BJ (cell line): ENCODE measurements around the gene C20orf144. TPM values are rescaled to one million over a fixed set of nuclear protein-coding genes. Genes with fewer than 3 reads are reported as not detected.

ENCODE experiments used
- CTCF ChIA-PET: fragments of 350-600 bp; formaldehyde crosslinking; extraction: SDS; loops from one replicate; lab custom pipeline; 2021; ENCODE audit warnings: antibody characterized with exemption, inconsistent platforms; lab: Yijun Ruan, JAX
- POLR2A ChIA-PET: fragments of 300-600 bp; sonication (Branson Sonifier 250); formaldehyde crosslinking; extraction: SDS; loops from one replicate; lab custom pipeline; 2021; ENCODE audit warnings: antibody characterized with exemption; lab: Charles Lee
- DNase-seq: peaks from one replicate; pipeline ENCODE4 v3.0.0-alpha.2; 2011; ENCODE audit warnings: low read depth
- H3K27me3 ChIP-seq: 2 replicates; pipeline ENCODE4 v1.6.0; 2011; ENCODE audit warnings: low read length; ENCODE audit not compliant: control insufficient read depth, insufficient read depth
- H3K36me3 ChIP-seq: 2 replicates; pipeline ENCODE4 v1.5.1; 2011; ENCODE audit warnings: low read length; ENCODE audit not compliant: control insufficient read depth, insufficient read depth
- H3K4me3 ChIP-seq: 2 replicates; pipeline ENCODE4 v1.5.1; 2011; ENCODE audit warnings: low read depth, mild to moderate bottlenecking, control low read depth, low read length
- CTCF ChIP-seq: IDR thresholded peaks from 2 replicates; pipeline ENCODE4 v1.5.1; 2011; ENCODE audit warnings: low read depth, mild to moderate bottlenecking, control low read depth, inconsistent platforms, low read length, moderate library complexity; ENCODE audit not compliant: insufficient read depth
- polyA minus RNA-seq: library from RNA; depleted of rRNA, polyadenylated mRNA; stranded (reverse); fragments of >200 nt; gene quantifications from 2 replicates; pipeline ENCODE4 v1.2.3, GENCODE V29; 2011; rRNA and poly(A)+ RNA removed
- polyA plus RNA-seq: library from polyadenylated mRNA; depleted of rRNA; stranded (reverse); fragments of >200 nt; gene quantifications from 2 replicates; pipeline ENCODE4 v1.2.3, GENCODE V29; 2011; rRNA removed

The C20orf144 gene
- polyA plus RNA-seq (0.13 and 0.22 TPM in 2 replicates), polyA minus RNA-seq (0.05 TPM in 1 of 2 replicates, not detected in the other)

GRCh38 chr20:33662172-33662571 lies at the start of gene C20orf144:
TSS of gene C20orf144 (plus strand) at chr20:33662327. CDS start at chr20:33662346, 19 bp downstream.
- Histone ChIP-seq H3K36me3 (peaks cover 12% of the 10 kb centered on the region), H3K27me3 (no peaks in the 10 kb centered on the region), H3K4me3 (peak within 1 kb of the TSS; percentile 85)
- no peak for DNase-seq
- ChIA-PET POLR2A (no interaction called here), CTCF (interaction anchor here (1.2 to 3.6 kb wide), 4 partner anchors 8 to 215 kb away, joined by 3 to 18 read pairs (median 6); no protein-coding TSS in a partner anchor)
- TF ChIP-seq CTCF: no peak

DNA sequence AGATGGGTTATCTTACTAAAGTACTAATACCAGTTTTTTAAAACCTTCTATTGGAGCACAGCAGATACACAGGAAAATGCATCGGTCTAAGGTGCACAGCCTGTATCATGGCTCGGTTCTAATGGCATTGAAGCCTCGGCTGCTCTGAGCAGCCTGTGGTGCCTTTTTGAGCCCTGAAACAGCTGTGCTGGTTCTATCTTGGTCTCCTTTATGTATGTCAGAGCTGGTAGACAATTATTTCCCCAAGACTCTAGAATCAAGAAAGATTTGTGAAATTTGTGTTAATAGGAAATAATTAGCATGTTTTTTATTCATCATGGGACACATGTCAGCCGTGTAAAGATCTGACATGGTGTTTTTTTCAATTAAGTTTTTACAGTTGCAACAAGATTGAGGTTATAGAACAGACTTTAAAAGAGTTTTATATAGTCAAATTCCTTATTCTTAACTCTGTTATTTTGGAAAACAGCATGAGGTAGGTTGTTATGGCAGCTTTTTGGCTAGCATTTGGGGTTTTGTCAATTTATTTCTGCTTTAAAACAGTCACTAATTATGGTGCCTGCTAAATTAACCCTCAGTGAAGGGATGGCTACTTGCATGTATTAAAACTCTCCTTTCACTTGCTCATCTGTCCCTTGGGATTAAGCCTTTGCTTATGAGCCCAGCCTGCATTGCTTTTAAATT lies 40.3 kb upstream of the C20orf144 start:
- POLR2A ChIA-PET: no interaction called here
- CTCF ChIA-PET: interaction anchor here (0.6 kb wide), 1 partner anchor 819 kb away, joined by 3 read pairs; no protein-coding TSS in a partner anchor
- Histone ChIP-seq H3K27me3 (no peaks in the 10 kb centered on the region), H3K36me3 (peaks cover 5% of the 10 kb centered on the region), H3K4me3 (no peak overlapping the region)
- no peak for DNase-seq
- TF ChIP-seq CTCF: no peak

- POLR2A ChIA-PET: no interaction called here
- CTCF ChIA-PET: interaction anchor here (0.6 to 0.7 kb wide), 2 partner anchors 31 to 818 kb away, joined by 3 read pairs; no protein-coding TSS in a partner anchor
- no peak for TF ChIP-seq CTCF
- Histone ChIP-seq H3K27me3 (no peaks in the 10 kb centered on the region), H3K36me3 (peaks cover 5% of the 10 kb centered on the region), H3K4me3 (no peak overlapping the region)
- no peak for DNase-seq
Observed at GRCh38 chr20:33622705-33623365, 39.3 kb upstream of the C20orf144 start.

- POLR2A ChIA-PET: no interaction called here
- Histone ChIP-seq H3K27me3 (no peaks in the 10 kb centered on the region), H3K36me3 (peaks cover 7% of the 10 kb centered on the region), H3K4me3 (no peak overlapping the region)
- CTCF ChIA-PET: interaction anchor here (1.1 kb wide), 1 partner anchor 29 kb away, joined by 3 read pairs; no protein-coding TSS in a partner anchor
- DNase-seq: no peak
- TF ChIP-seq CTCF: no peak
Observed at GRCh38 chr20:33624399-33624798, 37.7 kb upstream of the C20orf144 start.

DNA sequence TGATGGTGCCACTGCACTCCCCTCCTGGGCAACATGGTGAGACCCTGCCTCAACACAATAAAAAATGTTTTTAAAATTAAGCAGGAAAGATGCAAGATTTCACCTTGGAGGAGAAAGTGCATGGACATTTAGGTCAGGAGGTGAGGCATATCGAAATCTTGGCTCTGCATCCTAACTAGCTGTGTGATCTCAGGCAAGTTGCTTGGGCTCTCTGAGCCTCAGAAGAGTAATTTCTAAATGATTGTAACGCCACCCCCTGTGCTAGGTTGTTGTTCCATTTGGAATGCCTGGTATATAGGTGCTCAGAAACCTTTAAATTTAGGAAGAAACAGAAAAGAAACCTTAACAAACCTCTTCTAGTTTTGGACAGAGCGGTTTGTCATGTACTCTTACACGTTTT lies 35.9 kb upstream of the C20orf144 start:
- Histone ChIP-seq H3K27me3 (no peaks in the 10 kb centered on the region), H3K36me3 (peaks cover 8% of the 10 kb centered on the region), H3K4me3 (no peak overlapping the region)
- ChIA-PET CTCF (interaction anchor here (0.6 to 1.2 kb wide), 4 partner anchors 16 to 860 kb away, joined by 3 read pairs; no protein-coding TSS in a partner anchor), POLR2A (no interaction called here)
- DNase-seq: no peak
- TF ChIP-seq CTCF: no peak
